Measurements from ENCODE around the gene MMS19. TPM values are rescaled to one million over a fixed set of nuclear protein-coding genes. Genes with fewer than 3 reads are reported as not detected.
"Not testable (repeated sequence)": the region's sequence is repeated elsewhere in the genome, so short reads cannot be mapped to it uniquely, and the experiment has no call there.

The MMS19 gene
- total and polyA plus RNA-seq, 12 donors: 34.7 to 64.9 (median 43.9) TPM

DNA sequence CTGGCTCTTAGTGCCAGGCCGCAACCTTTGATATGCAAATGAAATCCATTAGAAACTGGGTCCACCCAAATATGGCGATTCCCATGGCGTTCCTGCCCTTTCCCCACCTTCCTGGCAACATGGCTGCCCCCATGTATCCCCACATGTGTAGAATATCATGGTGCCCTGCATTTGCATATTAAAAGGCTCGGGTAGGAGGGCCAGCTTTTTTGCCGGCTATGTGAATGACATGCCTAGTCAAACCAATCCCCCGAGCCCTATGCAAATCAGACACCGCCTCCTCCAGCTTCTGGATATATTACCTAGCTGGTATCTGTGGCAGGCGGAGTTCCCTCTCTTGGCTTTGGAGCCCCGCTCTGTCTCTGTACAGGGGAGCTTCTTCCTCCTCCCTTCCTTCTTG lies 18.3 kb downstream of the MMS19 start:
- Histone ChIP-seq H3K27ac (no peak overlapping the region), H3K4me1 (peaks cover 0 to 29% (median 13%) of the 10 kb centered on the region in 9 donors), H3K36me3 (peaks cover 0 to 94% (median 50%) of the 10 kb centered on the region in 9 donors), H3K4me3 (no peak overlapping the region), H3K27me3 (no peaks in the 10 kb centered on the region), H3K9me3 (no peaks in the 10 kb centered on the region)
- WGBS, 2 donors: 77 to 79% methylated on average over 9 of the region's 9 CpGs
- DNase-seq (no peak), ATAC-seq (no peak)
- TF ChIP-seq, protein P1, sequence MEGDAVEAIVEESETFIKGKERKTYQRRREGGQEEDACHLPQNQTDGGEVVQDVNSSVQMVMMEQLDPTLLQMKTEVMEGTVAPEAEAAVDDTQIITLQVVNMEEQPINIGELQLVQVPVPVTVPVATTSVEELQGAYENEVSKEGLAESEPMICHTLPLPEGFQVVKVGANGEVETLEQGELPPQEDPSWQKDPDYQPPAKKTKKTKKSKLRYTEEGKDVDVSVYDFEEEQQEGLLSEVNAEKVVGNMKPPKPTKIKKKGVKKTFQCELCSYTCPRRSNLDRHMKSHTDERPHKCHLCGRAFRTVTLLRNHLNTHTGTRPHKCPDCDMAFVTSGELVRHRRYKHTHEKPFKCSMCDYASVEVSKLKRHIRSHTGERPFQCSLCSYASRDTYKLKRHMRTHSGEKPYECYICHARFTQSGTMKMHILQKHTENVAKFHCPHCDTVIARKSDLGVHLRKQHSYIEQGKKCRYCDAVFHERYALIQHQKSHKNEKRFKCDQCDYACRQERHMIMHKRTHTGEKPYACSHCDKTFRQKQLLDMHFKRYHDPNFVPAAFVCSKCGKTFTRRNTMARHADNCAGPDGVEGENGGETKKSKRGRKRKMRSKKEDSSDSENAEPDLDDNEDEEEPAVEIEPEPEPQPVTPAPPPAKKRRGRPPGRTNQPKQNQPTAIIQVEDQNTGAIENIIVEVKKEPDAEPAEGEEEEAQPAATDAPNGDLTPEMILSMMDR (IDR thresholded peaks at IDR 0.05): no peak
- intact Hi-C loops (cut with DNase I): no loop called here

DNA sequence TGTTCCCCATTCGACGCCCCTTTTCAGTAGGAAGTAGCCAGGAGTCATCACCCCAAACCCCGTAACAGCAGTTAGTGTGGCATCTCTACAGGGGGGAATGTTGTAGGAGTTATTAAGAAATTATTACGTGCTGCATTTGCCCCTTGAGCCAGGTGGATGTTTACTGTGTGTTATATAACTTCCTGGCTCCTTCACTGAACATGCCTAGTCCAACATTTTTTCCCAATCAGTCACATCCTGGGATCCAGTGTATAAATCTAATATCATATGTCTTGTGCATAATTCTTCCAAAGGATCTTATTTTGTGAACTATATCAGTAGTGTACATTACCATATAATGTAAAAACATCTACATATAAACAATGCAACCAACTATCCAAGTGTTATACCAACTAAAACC lies 18.8 kb downstream of the MMS19 start:
- ATAC-seq; DNase-seq; H3K27me3 ChIP-seq; H3K4me3 ChIP-seq; H3K27ac ChIP-seq; H3K9me3 ChIP-seq; intact Hi-C loops (cut with DNase I): not testable (repeated sequence)
- 92 to 94% methylated on average over 4 of the region's 4 CpGs for WGBS, 2 donors
- H3K4me1 ChIP-seq: peaks cover 0 to 29% (median 13%) of the 10 kb centered on the region in 9 donors
- H3K36me3 ChIP-seq: peaks cover 0 to 94% (median 55%) of the 10 kb centered on the region in 9 donors

DNA sequence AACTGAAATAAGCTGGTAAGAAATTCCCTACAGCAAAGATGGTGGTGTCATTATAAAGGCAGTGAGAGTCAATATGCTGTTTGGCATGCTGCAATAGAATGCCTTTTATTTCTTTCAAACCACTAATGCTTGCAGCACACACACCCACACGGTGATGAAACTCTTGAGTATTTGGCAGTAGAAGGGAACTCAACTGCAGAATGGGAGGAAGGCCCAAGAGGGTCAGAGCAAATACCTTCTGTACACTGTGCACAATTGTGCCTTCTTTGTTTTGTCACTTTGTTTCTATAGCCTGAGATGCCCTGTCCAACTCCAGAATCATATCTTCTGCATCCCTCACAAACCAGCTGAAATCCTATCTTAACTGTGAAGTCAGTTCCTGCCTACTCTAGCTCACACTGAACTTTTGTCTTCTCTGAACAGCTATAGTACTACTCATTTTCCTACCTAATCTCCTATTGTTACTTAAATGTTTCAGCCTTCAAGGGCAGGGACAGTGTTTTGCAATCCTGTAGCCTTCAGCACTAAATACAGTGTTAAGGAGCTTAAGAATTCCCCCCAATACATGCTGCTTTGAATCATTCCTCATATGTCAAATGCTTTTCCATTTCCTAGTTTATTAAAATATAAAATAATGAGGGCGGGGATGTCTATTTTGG lies 22.2 kb downstream of the MMS19 start:
- peaks cover 0 to 100% (median 74%) of the 10 kb centered on the region in 9 donors for H3K36me3 ChIP-seq
- ATAC-seq: peak in 4 of 8 donors; percentile 51 to 82 (median 64)
- no peak overlapping the region for H3K4me3 ChIP-seq
- intact Hi-C loops (cut with DNase I): no loop called here
- H3K4me1 ChIP-seq: peaks cover 0 to 16% (median 0%) of the 10 kb centered on the region in 9 donors
- H3K27me3 ChIP-seq: no peaks in the 10 kb centered on the region
- no peak for DNase-seq
- H3K27ac ChIP-seq: no peak overlapping the region
- no peaks in the 10 kb centered on the region for H3K9me3 ChIP-seq
- 67 to 76% methylated on average over 2 of the region's 2 CpGs for WGBS, 2 donors
- TF ChIP-seq, protein P1 (IDR thresholded peaks at IDR 0.05): no peak

DNA sequence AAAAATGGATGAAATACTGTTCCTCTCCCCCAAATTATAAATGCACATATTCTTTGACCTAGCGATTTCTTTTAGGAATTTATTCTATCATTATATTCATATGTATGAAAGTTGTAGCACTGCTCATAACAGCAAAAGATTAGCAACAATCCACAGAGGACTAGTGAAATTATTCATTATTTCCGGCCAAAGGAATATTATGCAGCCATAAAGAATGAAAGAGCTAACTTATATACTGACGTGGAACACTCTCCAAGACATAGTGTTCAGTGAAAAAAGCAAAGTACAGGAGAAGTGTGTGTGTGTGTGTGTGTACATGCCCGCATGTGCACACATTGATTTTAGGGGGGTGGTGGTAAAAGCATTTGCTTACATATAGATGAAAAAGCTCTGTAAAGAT lies 23.3 kb downstream of the MMS19 start:
- no peaks in the 10 kb centered on the region for H3K9me3 ChIP-seq
- H3K27ac ChIP-seq: no peak overlapping the region
- no peak for ATAC-seq
- H3K4me3 ChIP-seq: no peak overlapping the region
- H3K27me3 ChIP-seq: no peaks in the 10 kb centered on the region
- peaks cover 0 to 100% (median 73%) of the 10 kb centered on the region in 9 donors for H3K36me3 ChIP-seq
- TF ChIP-seq, protein P1 (IDR thresholded peaks at IDR 0.05): no peak
- peaks cover 0 to 16% (median 0%) of the 10 kb centered on the region in 9 donors for H3K4me1 ChIP-seq
- DNase-seq: no peak
- intact Hi-C loops (cut with DNase I): no loop called here
- WGBS, 2 donors: 98 to 99% methylated on average over 4 of the region's 4 CpGs

DNA sequence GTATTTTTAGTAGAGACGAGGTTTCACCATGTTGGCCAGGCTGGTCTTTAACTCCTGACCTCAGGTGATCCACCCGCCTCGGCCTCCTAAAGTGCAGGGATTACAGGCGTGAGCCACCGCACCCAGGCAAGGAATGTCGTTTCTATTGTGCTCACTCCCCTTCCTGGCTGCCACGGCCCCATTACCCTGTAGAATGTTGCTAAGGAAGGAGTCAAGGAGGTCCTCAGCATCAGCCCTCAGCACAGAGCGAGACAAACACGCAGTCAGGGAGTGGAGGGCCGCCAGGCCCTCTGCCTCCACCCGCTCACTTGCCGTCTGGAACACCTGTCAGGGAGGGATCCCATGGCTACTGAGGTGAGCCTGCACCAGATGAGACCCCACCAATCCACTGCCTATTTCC lies 29.4 kb downstream of the MMS19 start:
- H3K4me1 ChIP-seq: peaks cover 0 to 12% (median 2%) of the 10 kb centered on the region in 9 donors
- DNase-seq, ATAC-seq, H3K27me3 ChIP-seq, H3K9me3 ChIP-seq, H3K4me3 ChIP-seq, H3K27ac ChIP-seq: not testable (repeated sequence)
- 90 to 93% methylated on average over 12 of the region's 12 CpGs for WGBS, 2 donors
- H3K36me3 ChIP-seq: peaks cover 0 to 100% (median 86%) of the 10 kb centered on the region in 9 donors
- intact Hi-C loops (cut with DNase I): loop anchor here in 1 of 10 donors (10.0 kb wide), 1 partner anchor 146 kb away; no protein-coding TSS in a partner anchor

All from heart right ventricle (tissue), 16 donors.